VCaP (cell line): ENCODE results near the gene SMPD3.

Experiments
- H3K27ac ChIP-seq: fragments of 450-650 bp; 2 replicates; pipeline ENCODE4 v1.5.1; 2017
- TF ChIP-seq, protein P1 (sequence below): fragments of 450-650 bp; conservative IDR thresholded peaks from 2 replicates; pipeline ENCODE4 v1.5.1; 2017; ENCODE audit warnings: mild to moderate bottlenecking, moderate library complexity

SMPD3 gene

DNA sequence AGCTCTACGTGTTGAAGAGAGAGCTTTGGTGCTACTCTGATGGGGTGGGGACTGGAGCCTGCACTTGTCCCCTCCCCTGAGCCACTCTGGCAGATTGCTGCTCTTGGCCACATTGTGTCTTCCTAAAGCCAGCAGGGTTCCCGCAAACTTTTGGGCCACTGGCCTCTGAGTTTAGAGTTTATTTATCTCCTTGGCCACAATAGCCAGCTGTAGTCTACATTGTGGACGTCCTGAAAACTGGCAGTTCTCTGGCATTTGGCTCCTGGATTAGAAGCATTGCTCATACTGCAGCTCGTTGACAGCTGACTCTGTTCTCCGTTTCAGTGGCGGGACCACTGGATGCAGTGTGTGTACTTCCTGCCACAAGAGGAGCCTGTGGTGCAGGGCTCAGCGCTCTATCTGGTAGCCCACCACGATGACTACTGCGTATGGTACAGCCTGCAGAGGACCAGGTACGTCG lies 102.9 kb downstream of the SMPD3 start:
- TF ChIP-seq, protein P1, sequence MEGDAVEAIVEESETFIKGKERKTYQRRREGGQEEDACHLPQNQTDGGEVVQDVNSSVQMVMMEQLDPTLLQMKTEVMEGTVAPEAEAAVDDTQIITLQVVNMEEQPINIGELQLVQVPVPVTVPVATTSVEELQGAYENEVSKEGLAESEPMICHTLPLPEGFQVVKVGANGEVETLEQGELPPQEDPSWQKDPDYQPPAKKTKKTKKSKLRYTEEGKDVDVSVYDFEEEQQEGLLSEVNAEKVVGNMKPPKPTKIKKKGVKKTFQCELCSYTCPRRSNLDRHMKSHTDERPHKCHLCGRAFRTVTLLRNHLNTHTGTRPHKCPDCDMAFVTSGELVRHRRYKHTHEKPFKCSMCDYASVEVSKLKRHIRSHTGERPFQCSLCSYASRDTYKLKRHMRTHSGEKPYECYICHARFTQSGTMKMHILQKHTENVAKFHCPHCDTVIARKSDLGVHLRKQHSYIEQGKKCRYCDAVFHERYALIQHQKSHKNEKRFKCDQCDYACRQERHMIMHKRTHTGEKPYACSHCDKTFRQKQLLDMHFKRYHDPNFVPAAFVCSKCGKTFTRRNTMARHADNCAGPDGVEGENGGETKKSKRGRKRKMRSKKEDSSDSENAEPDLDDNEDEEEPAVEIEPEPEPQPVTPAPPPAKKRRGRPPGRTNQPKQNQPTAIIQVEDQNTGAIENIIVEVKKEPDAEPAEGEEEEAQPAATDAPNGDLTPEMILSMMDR: no peak
- H3K27ac ChIP-seq: no peak overlapping the region

DNA sequence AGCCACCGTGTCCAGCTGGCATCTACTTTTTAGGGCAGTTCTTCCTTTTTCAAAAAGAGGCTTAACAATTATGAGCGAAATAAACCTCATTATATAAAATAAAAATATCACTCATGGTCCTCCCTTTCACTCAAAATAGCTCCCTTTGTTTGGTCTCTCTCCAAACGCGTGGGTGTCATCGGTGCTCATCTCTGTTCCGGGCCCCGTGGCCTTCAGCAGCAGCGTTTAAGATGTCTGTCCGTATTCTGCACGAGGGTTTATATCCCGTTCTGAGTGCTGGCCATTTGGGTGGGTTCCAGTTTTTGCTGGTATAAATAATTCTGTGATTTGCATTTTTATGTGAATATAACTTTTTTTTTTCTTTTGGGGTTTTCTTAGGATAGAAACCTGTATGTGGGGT lies 104.1 kb downstream of the SMPD3 start:
- H3K27ac ChIP-seq: no peak overlapping the region
- TF ChIP-seq, protein P1: no peak

DNA sequence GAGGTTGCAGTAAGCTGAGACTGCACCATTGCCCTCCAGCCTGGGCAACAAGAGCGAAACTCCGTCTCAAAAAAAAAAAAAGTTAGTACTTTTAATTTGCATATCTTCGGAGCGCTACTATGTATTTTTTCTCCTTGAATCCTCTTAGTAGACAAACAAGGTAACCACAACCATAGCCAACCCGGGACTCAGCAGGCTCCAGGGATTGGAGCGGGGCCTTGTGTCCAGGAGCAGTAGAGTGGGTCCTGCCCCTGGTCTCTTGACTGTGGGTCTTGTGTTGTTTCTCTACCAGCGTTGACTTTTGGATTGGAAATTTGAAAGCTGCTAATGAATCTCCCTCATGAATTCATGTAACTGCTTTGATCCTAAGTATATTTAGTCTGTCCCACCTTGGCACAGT lies 105.2 kb downstream of the SMPD3 start:
- H3K27ac ChIP-seq: no peak overlapping the region
- TF ChIP-seq, protein P1: no peak

DNA sequence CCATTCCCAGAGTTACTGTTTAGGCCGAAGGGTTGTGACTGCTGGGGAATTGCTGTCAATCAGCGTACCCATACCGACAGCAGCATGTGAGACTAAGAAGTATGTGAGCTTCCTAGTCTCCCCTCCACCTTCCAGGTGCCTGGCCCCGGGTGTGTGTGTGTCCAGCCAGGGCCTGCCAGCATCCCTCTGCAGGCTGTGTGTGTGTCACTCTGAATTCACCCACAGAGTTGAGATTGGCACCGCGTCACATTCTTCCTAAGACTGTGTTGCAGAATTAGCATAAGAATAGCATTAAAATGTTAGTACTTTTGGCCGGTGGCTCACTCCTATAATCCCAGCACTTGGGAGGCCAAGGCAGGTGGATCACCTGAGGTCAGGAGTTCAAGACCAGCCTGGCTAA lies 105.7 kb downstream of the SMPD3 start:
- H3K27ac ChIP-seq: no peak overlapping the region
- TF ChIP-seq, protein P1: no peak

DNA sequence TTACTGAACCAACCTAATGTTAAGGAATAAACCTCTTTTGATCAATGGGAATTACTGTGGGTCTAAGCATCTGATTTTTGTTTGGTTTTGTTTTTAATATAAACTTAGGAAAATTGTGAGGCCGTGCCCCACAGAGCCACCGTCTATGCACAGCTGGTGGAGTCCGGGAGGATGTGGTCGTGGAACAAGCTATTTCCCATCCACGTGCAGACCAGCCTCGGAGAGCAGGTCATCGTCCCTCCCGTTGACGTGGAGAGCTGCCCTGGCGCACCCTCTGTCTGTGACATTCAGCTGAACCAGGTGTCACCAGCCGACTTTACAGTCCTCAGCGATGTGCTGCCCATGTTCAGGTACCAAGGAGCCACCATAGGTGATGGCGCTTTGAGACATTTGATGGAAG lies 109.1 kb downstream of the SMPD3 start:
- TF ChIP-seq, protein P1: no peak
- H3K27ac ChIP-seq: no peak overlapping the region

DNA sequence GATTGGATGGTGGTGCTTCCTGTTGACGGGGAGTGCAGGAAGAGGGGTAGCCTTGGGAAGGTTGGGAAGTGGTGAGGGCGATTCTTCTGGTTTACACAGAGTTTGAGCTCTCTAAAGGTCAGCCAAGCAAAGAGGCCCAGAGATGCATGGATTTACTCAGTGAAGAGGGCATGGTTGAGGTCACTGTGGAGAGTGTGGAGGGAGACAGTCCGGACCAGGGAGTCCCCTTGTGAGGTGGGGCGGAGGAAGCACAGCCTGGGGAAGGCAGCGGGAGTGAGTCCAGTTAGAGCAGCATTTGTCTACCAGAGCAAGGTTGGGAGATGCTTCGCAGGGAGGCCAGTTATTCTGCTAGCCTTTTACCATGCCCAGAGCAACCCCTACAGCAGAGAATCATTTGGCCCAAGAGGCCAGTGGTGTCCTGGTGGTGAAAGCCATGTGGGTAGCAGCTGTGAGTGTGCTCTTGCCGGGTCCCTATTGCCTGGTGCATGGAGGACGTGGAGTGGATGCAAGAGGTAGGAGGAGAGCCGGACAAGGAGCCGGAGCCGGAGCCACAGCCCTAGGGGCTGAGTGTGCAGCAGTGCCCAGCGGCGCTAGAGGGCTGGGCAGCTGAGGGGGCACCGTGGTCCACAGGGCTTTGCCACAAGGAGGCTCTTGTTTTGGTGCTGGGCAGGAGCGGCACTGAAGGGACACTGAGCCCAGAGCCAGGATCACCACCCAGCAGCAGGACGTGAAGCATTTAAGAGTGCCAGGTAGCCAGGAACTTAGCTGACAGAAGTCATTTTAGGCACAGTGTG lies 109.8 kb downstream of the SMPD3 start:
- H3K27ac ChIP-seq: no peak overlapping the region
- TF ChIP-seq, protein P1: no peak

DNA sequence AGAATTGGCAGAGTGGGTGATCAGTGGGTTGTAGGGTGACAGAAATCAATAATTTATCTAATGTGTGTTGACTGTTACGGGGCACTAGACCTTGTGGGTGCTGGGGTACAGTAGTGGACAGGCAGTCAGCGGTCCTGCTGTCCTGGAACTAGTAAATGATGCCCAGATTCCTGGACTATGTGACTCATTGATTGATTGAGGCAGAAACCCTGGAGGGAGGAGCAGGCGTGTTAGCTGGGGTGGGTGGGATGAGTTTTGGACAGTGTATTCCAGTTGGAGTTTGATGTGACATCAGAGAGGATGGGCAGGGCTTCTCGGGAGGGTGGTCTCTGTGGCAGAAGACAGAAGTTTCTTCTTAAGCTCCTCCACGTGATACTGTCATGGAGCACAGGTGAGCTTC lies 113.1 kb downstream of the SMPD3 start:
- TF ChIP-seq, protein P1: no peak
- H3K27ac ChIP-seq: no peak overlapping the region
